Stimulated activated CD4-positive, alpha-beta T cell treated with anti-CD3 and anti-CD28 coated beads, Interleukin-1b, Interleukin-23, amount 100 ng/mL, for 48 hours (primary cell): ENCODE results near the gene TMEM184B.

ENCODE experiments used
- DNase-seq: peaks from one replicate; pipeline ENCODE4 v3.0.0-alpha.2; 2020

Gene TMEM184B

DNA sequence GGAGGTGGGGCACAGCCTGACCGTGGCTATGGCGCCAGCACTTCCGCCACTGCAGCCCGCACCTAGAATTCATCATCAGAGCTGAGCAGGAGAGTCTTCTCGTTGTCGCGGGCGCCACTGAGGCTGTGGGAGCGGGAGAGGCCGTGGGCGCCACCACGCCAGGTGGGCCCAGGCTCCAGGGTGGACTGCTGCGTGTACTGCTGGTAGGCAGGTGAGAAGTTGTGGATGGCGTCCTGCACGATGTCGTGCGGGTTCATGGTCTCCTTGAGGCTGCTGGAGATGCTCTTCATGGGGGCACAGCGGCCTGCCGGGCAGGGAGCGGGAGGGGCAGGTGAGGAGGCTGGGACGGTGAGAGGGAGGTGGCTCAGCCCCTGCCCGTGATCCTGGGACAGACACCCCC, 51.4 kb downstream of the TMEM184B start:
- no peak for DNase-seq

DNA sequence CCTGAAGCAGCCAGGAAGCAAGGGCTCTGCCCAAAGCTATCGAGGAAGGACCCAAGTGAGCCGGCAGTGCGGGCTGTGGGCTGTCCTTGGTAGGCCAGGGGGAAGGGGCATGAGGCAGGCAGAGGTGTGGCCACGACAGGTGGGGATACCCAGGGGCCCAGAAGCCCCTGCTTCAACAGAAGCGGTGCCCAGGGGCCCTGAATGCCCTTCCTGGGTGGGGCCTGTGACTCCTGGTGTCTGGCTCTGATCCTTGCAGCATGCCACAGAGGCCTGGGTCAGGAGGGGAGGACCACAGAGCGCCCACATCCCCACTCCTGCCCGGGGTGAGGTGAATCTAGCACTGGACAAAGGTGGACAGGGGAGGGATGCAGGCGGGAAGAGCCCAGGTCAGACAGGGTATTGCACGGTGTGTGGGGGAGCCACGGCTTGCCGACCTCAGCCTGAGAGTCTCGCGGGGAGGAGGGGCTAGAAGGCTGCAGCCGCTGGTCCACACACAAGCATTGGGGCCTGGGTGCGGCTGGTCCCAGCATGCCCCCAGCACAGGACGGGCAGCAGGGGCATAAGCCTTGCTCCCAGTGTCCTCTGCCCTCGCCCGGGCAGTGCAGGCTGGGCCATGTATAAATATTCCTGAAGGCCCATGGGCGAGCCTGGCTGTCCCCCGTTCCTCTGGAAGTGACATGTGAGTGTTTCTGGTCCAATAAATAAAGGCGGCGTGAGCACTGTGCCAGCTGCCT, 52.0 kb downstream of the TMEM184B start:
- no peak for DNase-seq

DNA sequence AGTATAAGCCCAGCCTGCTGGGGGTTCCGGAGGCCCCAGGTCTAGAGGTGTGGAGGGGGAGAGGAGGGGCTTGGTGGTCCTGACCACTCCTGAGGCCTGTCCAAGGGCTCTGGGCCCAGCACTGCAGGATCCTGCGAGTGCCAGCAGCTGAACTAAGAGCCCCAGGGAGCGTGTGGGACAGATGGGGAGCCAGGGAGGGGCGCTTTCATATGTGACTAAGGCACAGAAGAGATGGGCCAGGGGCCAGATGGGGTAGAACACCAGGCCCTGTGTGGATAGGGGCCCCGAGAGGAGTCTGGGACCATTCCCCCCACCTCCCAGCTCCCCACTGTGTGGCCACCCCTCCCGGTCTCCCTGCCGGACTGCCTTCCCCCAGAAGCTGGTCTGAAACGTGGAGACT, 52.6 kb downstream of the TMEM184B start:
- no peak for DNase-seq

DNA sequence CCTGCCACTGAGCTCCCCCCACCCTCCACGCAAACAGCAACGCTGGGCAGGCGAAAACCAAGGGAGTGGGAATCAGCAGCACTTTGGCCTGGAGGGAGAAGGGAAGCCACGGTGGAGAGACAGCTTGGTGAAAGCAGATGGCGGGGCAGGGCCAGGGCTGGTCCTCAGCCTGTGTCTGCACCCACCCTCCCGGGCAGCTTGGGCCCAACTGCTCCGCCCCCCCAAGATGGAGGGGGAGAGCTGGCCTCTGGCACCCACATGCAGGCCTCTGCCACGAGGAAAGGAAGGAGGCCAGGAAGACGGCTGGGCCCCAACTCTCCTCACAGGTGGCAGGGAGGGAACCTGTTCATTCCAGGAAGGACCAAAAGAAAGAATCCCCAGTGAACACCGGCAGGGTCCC, 53.2 kb downstream of the TMEM184B start:
- no peak for DNase-seq

DNA sequence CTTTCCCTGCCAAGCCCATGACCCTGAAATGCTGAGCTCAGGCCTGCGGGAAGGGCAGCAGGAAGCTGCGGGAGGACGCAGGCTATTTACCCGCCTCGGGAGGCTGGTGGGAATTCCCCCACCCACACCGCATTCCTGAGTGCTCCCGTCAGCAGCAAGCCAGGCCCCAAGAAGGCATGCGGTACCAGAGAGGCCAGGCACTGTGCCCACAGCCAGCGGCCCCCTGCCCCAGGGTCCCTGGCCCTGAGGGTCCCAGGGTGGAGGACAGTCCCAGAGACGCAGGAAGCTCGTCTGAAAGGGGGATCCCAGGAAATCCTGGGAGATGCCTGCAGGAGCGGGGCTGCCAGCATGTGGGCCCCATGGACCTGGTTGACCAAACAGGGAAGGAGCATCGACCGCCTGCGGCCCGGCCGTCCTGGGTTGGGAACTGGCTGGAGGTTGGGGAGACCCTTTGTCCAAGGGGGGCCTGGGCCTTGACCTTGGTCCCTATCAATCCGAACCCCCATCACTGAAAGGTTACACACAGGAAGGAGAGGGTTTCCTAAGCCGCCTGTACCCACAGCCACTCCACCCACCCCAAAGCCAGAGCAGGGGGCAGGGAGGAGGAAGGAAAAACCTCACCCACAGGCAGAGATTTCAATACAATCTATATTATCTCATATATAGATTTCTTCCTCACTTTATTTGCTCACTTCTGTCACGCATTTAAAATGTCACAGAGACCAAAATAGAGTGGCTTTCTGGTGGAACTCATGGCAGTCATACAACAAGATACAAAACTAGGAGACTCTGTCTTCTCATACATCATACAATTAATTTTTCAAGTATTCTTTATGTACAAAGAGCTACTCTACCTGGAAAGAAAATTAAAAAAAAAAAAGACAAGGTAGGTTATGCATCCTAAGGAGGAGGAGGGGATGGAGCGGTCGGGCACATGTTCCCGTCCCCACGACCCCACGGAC, 53.9 kb downstream of the TMEM184B start:
- DNase-seq: peak; percentile 48

DNA sequence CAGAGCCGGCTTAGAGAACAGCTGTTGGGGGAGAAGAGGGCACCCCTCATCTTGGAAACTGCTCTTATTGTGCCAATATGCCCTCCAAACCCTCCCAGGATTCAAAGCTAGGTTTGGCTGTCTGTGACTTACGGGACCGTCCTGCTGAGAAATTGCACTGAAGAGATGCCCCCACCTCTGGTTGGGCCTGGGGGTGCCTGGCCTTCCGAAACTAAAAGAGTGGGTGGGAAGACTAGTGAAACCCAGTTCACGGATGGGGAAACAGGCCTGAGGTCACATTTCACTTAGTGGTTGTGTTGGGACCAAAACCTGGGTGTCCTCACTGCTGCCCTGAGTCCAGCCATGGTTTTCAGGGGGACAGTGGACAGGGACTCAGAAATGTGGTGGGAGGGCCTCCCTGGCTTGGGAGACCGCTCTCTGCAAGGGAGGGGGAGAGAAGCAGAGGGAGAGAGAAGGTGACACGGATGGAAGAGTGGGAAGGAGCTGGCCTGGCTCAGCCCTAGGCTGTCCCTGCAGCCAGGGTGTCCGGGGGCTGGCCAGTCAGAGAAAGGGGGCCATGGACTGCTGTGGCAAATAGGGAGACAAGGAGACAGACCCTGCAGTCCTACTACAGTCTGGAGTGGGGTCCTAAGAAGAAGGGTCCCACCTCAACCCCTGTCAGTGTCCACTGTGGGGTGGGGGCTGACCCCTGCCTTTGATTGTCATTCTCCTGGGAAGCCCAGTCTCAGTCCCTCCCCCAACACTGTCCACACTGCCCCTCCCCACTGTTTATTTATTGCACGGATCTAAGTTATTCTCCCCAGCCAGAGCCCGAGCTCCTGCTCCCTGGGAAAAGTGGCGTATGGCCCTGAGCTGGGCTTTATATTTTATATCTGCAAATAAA, 57.4 kb downstream of the TMEM184B start:
- DNase-seq: no peak

DNA sequence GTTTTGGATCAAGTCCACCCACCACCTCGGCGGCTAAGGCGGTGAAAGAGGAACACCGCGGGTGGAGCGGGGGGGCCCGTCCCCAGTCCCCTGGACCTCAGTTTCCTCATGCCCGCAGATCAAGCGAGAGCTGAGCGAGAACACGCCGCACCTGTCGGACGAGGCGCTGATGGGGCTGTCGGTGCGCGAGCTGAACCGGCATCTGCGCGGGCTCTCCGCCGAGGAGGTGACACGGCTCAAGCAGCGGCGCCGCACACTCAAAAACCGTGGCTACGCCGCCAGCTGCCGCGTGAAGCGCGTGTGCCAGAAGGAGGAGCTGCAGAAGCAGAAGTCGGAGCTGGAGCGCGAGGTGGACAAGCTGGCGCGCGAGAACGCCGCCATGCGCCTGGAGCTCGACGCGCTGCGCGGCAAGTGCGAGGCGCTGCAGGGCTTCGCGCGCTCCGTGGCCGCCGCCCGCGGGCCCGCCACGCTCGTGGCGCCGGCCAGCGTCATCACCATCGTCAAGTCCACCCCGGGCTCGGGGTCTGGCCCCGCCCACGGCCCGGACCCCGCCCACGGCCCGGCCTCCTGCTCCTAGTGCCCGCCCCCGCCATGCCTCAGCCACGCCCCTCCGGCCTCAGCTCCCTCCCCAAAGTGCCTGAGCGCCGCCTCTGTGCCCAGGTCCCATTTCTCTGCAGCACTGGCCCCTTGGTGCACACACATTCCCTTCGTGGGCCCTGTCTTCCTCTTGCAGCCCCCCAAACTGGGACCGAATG, 58.3 kb downstream of the TMEM184B start:
- peak; percentile 62 for DNase-seq

DNA sequence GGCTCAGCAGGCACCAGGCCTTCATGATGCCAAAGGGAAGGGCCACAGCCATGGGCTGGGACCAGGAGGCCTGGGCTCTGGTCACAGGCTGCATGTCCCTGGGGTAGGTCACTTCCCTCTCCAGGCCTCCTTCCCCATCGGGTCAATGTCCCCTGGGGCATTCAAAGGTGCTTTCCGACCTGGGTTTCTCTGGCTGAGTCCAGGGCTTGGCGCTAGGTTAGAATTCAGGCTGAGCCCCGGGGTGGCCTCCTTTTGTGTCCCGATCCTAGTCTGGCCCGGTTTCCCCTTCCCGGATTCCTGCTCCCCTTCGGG, 58.9 kb downstream of the TMEM184B start:
- DNase-seq: no peak

DNA sequence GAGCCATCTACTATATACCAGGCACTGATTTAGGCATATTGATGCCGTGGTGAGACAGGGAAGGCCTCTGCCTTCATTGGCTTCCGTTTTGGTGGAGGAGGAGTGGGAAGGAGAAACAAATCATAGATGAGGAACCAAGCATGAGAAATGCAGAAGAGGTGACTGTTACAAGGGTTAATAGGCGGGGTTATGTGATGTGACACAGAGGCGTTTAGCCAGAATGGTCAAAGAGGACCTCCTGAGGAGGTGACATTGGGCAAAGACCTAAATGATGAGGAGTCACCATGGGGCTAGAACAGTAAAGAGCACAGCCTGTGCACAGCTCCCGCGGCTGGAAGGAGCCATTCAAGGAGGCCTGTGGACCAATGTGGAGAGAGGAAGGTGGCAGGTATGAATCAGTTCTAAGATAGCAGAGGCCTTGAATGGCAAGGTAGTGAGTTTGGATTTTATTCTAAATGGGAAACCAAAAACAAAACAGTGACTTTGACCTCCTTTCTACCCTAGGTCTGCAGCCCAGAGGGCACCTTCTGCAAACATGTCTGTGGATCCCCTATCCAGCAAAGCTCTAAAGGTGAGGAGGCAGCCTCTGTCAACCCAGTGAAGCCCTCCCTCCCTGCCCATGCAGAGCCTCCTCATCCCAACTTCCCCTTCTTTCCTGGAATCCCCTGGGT, 59.4 kb downstream of the TMEM184B start:
- no peak for DNase-seq

DNA sequence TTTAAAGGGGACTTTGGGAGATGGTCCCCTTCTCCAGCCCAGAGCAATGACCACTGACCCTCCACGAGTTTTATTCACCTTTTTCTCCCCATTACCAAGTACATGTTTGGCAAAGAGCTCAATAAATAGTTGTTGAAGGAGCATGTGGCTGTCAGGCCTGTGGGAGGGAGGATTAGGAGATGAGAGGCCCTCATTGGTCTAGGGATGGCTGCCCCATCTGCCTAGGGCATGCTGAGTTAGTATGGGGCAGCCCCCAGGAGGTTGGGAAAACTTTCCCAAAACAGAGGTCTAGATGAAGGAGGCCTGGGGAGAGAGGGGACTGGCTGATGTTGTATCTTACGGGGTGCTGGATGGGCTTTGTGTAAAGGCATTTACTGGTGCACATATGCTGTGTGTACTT, 60.4 kb downstream of the TMEM184B start:
- no peak for DNase-seq

DNA sequence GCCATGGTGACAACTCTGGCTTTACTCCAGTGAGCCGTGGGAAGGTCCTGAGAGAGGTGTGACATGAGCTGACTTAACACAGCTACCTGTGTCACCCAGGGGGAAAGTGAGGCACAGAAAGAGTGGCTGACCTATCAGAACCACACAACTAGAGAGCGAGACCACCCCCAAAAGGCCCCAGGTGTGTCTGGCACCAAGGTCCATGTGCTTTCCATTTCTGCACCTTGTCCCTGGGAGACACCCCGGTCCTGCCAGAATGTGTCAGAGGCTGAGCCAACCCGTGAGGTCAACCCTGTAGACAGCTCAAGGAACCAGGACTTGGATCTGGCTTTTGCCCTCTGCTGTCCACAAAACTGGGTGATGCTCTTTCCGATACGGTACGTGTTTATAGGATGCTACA, 61.3 kb downstream of the TMEM184B start:
- no peak for DNase-seq

DNA sequence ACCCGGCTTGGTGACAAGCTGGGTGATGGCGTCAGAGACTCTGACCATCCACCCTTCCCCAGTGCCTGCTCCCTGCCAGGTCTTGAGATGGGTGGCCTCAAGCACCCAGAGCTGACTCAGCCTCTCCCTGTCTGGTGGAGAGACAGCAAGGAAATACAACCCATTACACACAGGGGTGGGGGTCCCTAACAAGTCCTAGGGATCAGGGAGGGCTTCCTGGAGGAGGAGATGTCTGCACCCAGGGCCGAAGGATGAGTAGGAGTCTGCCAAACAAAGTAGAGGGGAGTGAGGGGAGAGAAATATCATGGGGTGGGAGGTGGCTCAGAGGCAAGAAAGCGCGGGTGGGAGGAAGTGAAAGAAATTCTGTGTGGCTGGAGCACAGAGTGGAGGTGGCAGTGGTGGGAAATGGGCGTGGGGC, 64.2 kb downstream of the TMEM184B start:
- no peak for DNase-seq

DNA sequence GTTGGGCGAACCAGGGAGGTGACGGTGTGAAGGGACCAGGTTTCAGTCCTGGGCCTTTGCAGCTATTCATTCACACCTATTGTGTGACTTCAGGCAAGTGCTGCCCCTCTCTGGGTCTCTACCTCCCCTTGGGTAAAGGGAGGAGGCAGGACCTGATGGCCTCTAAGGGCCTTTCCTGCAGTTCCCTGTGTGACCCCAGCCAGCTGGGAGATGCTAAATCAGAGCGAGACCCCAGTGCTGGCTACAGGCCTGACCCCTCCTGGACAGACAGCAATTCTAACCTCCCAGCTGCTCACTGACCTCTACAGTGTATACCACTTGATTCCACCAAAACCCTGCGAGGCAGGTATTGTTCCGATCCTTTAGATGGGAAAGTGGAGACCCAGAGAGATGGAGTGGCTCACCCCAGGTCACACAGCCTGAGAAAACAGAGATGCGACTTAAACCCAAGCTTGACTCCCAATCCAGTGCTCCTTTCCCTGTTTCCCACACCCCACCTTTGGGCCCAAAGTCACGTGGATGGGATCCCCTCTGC, 64.8 kb downstream of the TMEM184B start:
- DNase-seq: no peak

DNA sequence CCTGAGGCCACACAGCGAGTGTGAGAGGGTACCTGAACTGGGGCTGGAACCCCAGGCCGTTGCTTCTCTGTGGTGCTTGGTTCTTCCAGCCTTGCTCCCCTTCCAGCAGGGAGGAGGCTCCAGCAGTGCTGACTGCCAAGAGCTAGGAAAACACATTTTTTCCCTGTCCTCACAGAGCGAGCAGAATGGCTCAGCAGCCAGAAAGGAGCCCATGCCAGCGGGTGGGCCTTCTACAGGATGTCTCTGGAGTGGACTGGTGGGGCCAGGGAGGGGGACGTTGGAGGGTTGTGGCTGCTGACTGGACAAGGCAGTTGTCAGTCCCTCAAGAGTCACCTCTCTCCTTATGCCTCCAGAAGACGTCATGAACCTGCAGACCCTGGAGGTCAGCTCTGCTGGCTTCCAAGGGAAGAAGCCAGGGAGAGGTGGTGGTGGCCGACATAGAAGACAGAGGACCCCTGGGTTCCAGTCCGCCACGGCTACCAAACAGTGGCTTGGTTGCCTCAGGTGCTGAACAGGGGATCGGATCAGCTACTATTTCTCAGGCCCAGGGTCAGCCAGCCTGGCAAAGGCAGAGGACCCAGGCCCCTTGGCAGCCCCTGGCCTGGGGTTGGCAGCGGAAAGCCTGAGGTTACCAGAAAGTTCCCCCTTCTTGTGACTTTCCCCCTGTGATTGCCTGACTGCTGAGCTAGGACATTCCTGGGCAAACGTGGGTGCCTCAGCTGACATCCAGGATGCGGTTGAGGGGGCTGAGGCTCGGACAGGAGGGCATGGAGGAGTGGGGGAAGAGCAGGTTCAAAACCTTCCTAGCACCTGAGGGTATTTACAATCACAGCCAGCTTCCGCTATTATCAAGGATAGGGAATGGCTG, 67.3 kb downstream of the TMEM184B start:
- DNase-seq: no peak

DNA sequence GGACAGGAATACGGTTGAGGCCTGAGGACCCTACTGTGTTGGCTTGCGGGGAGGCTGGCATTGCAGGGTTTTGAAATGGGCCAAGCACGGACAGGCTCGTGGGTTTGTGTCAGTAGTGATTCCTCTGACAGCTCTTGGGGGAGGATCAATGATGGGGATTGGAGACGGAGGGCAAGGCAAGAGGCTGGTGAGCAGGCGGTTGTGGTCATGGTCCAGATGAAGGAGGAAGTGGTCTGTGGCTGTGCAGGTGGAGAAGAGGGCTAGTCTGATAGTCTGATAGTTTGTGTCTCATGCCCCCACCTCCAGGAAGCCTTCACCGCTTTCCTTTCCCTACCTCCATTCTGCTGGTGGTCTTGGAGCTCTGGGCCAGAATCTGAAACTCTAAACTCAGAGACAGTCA, 68.0 kb downstream of the TMEM184B start:
- DNase-seq: no peak

DNA sequence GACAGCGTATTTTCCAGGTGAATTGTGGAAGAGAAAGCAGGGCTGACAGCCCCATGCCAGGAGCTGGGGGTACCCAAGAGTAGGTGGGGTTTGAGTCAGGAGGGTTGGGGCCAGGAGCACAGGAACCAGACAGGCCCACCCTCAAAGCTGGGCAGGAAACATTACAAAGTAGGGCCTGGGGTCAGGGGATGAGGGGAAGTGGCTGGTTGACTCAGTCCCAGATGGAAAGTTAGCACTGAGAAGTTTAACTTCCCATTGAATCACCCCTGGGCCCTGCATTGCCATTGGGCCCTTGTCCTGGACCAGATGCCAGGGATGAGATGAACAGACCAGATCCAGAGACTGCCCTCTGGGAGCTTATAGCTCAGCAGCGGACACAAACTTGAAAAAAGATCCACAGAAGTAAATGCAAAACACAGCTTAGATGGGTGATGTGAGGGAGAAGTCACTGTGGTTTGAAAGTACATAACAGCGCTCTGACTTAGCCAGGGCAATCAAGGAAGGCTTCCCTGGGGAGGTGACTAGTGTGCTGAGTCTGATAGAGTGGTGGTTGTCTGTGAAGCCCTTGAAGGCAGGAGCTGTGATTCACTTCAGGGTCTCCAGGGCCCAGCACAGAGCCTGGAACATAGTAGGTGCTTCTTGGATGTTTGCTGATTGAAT, 68.8 kb downstream of the TMEM184B start:
- no peak for DNase-seq

DNA sequence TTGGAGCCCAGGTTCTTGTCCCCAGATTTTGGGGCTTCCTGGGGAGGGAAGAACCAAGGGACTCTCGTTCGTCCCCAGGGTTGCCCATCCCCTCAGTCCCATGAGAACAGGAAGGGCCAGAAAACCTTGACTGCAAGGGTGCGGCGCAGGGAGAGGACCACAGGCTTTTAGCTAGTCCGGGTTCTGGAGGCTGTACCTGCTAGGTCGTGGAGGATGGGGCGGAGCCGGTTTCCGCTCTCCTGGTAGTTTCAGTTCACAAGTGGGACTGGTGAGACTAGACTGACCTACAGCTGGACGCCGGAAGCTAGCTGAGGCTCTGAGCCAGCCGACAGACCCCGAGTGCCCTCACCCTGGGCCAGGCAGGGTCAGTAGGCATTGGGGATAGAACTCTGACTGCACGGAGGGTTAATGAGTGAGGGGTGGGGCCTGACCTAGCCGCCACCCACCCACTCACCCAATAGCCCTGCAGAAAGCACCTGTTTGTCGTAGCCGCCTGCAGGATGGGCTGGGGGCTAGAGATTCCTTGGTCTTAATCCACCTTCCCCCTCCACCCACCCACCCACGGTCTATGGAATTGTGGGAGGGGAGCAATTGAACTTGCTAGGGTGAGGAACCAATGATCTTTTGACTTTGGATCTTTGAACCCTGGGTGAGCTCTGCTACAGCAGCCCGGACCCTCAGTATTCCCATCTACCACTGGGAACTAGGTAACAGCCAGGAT, 69.6 kb downstream of the TMEM184B start:
- no peak for DNase-seq

DNA sequence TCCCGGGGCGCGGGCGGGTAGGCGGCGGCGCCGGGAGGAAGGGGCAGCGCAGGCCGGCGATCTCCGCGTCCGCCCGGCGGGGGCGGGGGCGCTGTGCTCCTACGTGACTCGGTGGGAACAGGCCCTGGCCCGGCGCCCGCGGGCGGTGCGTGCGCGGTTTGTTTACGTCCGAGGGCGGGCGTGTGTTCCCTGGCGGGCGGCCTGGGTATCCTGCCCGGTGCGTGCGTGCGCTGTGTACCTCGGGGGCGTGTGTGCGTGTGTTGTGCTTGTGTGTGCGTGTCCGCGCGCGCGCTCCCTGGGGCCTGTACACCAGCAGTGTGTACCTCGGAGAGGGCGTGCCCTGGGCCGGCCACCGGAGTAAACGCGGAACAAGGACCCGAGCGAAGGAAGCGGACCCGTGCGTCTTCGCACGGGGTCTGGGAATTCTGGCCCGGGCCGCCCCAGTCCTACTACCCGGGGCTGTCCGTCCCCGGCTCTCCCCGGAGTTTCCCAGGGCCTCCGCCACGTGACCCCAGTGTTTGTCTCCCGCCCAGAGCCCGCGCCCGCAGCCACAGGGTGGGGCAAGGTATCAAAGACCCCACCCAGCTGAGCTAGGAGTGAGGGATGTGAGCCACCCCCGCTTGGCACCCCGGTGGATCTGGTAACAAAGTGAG, 70.2 kb downstream of the TMEM184B start:
- DNase-seq: peak; percentile 57
